ENCODE results near the gene PODNL1.

DNA sequence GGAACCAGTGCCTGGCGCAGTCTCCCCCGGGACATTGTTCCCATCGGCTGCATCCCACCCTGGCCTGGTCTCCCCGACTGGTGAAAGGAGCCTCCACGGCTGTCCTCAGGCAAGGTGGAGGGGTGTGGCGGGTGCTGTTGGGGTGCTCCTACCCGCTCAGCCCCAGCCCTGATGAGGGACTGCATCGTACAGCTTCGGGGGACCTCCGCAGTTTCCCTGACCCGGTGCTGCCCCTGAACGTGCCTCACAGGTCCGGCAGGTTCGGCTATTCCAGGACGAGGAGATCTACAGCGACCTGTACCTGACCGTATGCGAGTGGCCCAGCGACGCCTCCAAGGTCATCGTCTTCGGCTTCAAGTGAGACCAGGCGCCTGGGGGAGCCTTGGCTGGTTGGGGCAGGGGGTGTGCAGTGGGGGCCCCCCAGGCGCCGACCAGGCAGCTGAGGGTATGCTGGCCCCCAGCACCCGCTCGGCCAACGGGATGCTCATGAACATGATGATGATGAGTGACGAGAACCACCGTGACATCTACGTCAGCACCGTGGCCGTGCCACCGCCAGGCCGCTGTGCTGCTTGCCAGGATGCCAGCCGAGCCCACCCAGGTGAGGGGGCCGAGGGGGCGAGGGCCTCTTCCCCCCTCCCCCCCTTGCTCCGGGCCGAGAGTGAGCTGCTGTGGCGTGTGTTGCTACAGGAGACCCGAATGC is 17.6 kb upstream of the PODNL1 start:
- no peak for TF ChIP-seq EZH2phosphoT487 (IDR thresholded peaks at IDR 0.05; ENCODE audit: insufficient read depth, low read depth)
- no peak for TF ChIP-seq EZH2 (IDR thresholded peaks at IDR 0.05; ENCODE audit: insufficient read depth, poor library complexity, severe bottlenecking)

All from GM23248 (cell line).